Neural crest cell (in vitro differentiated cells): ENCODE data around the gene PCNX2. TPM values are rescaled to one million over a fixed set of nuclear protein-coding genes. Genes with fewer than 3 reads are reported as not detected.

Experiments
- DNase-seq: peaks from one replicate; pipeline ENCODE4 v3.0.0; 2021; ENCODE audit warnings: low read depth, mixed read lengths, low spot score
- H3K27ac Mint-ChIP-seq: one replicate; pipeline ENCODE4 v1.8.0; 2021; ENCODE audit warnings: mild to moderate bottlenecking, mixed read lengths; ENCODE audit not compliant: unreplicated experiment
- H3K27me3 Mint-ChIP-seq: 2 replicates; pipeline ENCODE4 v1.8.0; 2021; ENCODE audit warnings: low read depth, mild to moderate bottlenecking, mixed read lengths
- H3K36me3 Mint-ChIP-seq: 2 replicates; pipeline ENCODE4 v1.8.0; 2021; ENCODE audit warnings: low read depth, mild to moderate bottlenecking, mixed read lengths
- H3K4me1 Mint-ChIP-seq: 2 replicates; pipeline ENCODE4 v1.8.0; 2021; ENCODE audit warnings: mixed read lengths
- H3K4me3 Mint-ChIP-seq: one replicate; pipeline ENCODE4 v1.8.0; 2021; ENCODE audit warnings: mild to moderate bottlenecking, mixed read lengths
- H3K9me3 Mint-ChIP-seq: 2 replicates; pipeline ENCODE4 v1.8.0; 2021; ENCODE audit warnings: mixed read lengths
- CTCF ChIP-seq: fragments of 200-600 bp; sonication (generic); conservative IDR thresholded peaks from 2 replicates; pipeline ENCODE4 v1.5.0; 2021; ENCODE audit warnings: antibody characterized with exemption, mild to moderate bottlenecking
- total RNA-seq: library from RNA; stranded (reverse); gene quantifications from 2 replicates; pipeline ENCODE4 v1.2.1, GENCODE V29; 2021

Gene PCNX2
- total RNA-seq, 1 donor from 2014 or later, result 13.6 TPM

DNA sequence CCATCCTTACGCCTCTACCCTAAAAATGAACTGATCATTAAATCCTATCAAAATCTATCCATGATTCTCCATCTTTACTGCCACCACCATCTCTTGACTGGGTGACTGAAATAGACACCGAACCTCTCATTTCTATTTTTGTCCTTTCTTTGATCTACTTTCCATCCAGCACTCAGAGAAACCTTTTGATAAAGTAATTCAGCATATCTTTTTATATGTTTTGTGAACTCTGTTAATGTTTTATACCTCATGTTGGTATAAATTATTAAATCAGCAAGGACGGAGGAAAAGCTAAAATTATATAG, 13.0 kb downstream of the PCNX2 start:
- no peak for DNase-seq
- H3K4me3 Mint-ChIP-seq, result no peak overlapping the region
- no peak overlapping the region for H3K27ac Mint-ChIP-seq
- no peak for TF ChIP-seq CTCF
- no peaks in the 10 kb centered on the region for H3K4me1 Mint-ChIP-seq
- H3K36me3 Mint-ChIP-seq, result peaks cover 12% of the 10 kb centered on the region
- peaks cover 3% of the 10 kb centered on the region for H3K9me3 Mint-ChIP-seq
- no peaks in the 10 kb centered on the region for H3K27me3 Mint-ChIP-seq

GRCh38 chr1:233281711-233282581, 13.6 kb downstream of the PCNX2 start:
- Mint-ChIP-seq H3K9me3 (peaks cover 3% of the 10 kb centered on the region), H3K27ac (no peak overlapping the region), H3K36me3 (peaks cover 12% of the 10 kb centered on the region), H3K4me3 (no peak overlapping the region), H3K27me3 (no peaks in the 10 kb centered on the region), H3K4me1 (no peaks in the 10 kb centered on the region)
- TF ChIP-seq CTCF, result no peak
- no peak for DNase-seq

GRCh38 chr1:233279971-233280370, 15.6 kb downstream of the PCNX2 start:
- DNase-seq, result no peak
- Mint-ChIP-seq H3K4me1 (no peaks in the 10 kb centered on the region), H3K9me3 (peaks cover 5% of the 10 kb centered on the region), H3K27ac (no peak overlapping the region), H3K27me3 (no peaks in the 10 kb centered on the region), H3K4me3 (no peak overlapping the region), H3K36me3 (peaks cover 10% of the 10 kb centered on the region)
- TF ChIP-seq CTCF, result no peak

GRCh38 chr1:233278631-233279030, 16.9 kb downstream of the PCNX2 start:
- H3K9me3 Mint-ChIP-seq, result peaks cover 3% of the 10 kb centered on the region
- H3K36me3 Mint-ChIP-seq, result peaks cover 5% of the 10 kb centered on the region
- H3K27ac Mint-ChIP-seq, result no peak overlapping the region
- no peak overlapping the region for H3K4me3 Mint-ChIP-seq
- DNase-seq, result no peak
- H3K4me1 Mint-ChIP-seq, result no peaks in the 10 kb centered on the region
- H3K27me3 Mint-ChIP-seq, result no peaks in the 10 kb centered on the region
- TF ChIP-seq CTCF, result no peak

DNA sequence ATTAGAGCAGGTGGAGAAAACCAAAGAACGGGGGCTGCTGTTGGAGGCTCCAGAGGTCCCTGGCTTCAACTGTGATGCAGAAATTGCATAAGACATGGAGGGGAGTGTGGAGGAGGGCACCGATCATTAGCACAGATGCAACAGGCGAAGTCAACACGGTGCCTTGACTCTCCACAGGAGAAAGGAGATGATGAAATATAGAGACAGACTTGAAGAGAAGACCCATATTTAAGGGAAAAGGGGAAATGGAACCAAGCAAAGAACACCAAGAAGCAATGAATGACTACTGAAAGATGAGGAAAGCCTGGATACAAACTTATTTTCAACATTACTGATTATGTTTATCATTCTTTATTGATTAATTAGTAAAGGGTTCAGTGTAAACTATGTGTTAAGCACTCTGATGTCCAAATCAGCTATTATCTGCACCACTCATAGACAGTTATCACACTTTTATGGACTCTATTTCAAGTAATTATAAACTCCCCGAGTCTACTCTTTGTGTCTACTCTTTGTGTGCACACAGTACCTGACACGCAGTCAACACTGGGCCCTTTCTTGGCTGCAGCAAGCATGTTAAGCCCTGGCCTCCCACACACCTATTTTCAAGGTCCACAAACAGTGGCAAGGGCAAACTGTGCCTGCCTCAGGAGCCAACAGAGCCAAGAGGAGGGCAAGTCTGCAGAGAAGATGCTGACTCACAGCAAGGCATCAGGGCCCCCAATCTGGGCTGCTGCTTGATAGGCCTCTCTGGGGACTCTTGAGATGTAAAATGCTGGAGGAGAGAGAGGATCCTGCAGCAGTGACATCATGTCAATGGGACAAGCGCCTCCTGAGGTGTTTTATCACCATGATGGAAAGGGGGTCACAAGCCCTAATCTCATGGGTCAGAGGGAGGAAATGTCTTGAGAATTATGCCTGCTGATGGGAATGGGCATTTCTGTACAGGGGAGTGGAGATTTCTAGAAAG, 17.6 kb downstream of the PCNX2 start:
- Mint-ChIP-seq H3K36me3 (peaks cover 5% of the 10 kb centered on the region), H3K27ac (no peak overlapping the region), H3K9me3 (peaks cover 3% of the 10 kb centered on the region), H3K4me3 (no peak overlapping the region), H3K4me1 (no peaks in the 10 kb centered on the region), H3K27me3 (no peaks in the 10 kb centered on the region)
- DNase-seq, result no peak
- TF ChIP-seq CTCF, result no peak
